ENCODE measurements around the gene SOWAHA. TPM values are rescaled to one million over a fixed set of nuclear protein-coding genes. Genes with fewer than 3 reads are reported as not detected.
A peak's percentile ranks its signal among the peaks of the same experiment; 100 is the strongest.

Gene SOWAHA
- not detected in 2 replicates for total RNA-seq (2014; rRNA removed; shearing (Covaris generic))
- 0.02 TPM in 2 replicates for polyA plus RNA-seq (2015; cell fraction: cytosol; rRNA removed)
- polyA plus RNA-seq (2015; cell fraction: nucleus; rRNA removed) = not detected in 2 replicates

- no peak for DNase-seq (ENCODE audit: low read depth)
These were observed at the start of gene SOWAHA for GRCh38 chr5:132812781-132813598. TSS of gene SOWAHA (plus strand) at chr5:132813302. CDS start at chr5:132813622, 320 bp downstream.

- no peak for DNase-seq (ENCODE audit: low read depth)
These were observed 49.1 kb upstream of the SOWAHA start for GRCh38 chr5:132764051-132764450.

GRCh38 chr5:132764671-132765238 is 48.3 kb upstream of the SOWAHA start:
- DNase-seq (ENCODE audit: low read depth) = no peak

GRCh38 chr5:132765311-132766019 is 47.6 kb upstream of the SOWAHA start:
- no peak for DNase-seq (ENCODE audit: low read depth)

- DNase-seq (ENCODE audit: low read depth) = no peak
These were observed 46.9 kb upstream of the SOWAHA start for GRCh38 chr5:132766020-132766805.

GRCh38 chr5:132766806-132767055 is 46.4 kb upstream of the SOWAHA start:
- DNase-seq (ENCODE audit: low read depth) = no peak

- no peak for DNase-seq (ENCODE audit: low read depth)
These were observed 46.0 kb upstream of the SOWAHA start for GRCh38 chr5:132767150-132767549.

GRCh38 chr5:132768485-132768868 is 44.6 kb upstream of the SOWAHA start:
- DNase-seq (ENCODE audit: low read depth) = no peak

GRCh38 chr5:132770476-132771159 is 42.5 kb upstream of the SOWAHA start:
- no peak for DNase-seq (ENCODE audit: low read depth)

GRCh38 chr5:132771503-132771998 is 41.6 kb upstream of the SOWAHA start:
- DNase-seq (ENCODE audit: low read depth) = peak; percentile 21

- no peak for DNase-seq (ENCODE audit: low read depth)
These were observed 40.6 kb upstream of the SOWAHA start for GRCh38 chr5:132772291-132773070.

GRCh38 chr5:132773114-132773513 is 40.0 kb upstream of the SOWAHA start:
- DNase-seq (ENCODE audit: low read depth) = no peak

- DNase-seq (ENCODE audit: low read depth) = no peak
These were observed 39.3 kb upstream of the SOWAHA start for GRCh38 chr5:132773601-132774355.

GRCh38 chr5:132774406-132774805 is 38.7 kb upstream of the SOWAHA start:
- DNase-seq (ENCODE audit: low read depth) = no peak

GRCh38 chr5:132774896-132775295 is 38.2 kb upstream of the SOWAHA start:
- no peak for DNase-seq (ENCODE audit: low read depth)

GRCh38 chr5:132775476-132775961 is 37.6 kb upstream of the SOWAHA start:
- DNase-seq (ENCODE audit: low read depth) = no peak

GRCh38 chr5:132776131-132776937 is 36.8 kb upstream of the SOWAHA start:
- DNase-seq (ENCODE audit: low read depth) = peak; percentile 47

GRCh38 chr5:132776938-132777208 is 36.2 kb upstream of the SOWAHA start:
- DNase-seq (ENCODE audit: low read depth) = no peak
